HepG2 (cell line): ENCODE data around the gene MMP25. TPM values are rescaled to one million over a fixed set of nuclear protein-coding genes. Genes with fewer than 3 reads are reported as not detected.
A peak's percentile ranks its signal among the peaks of the same experiment; 100 is the strongest.

Experiments
- CAMTA2 ChIP-seq: sonication (generic); formaldehyde crosslinking; IDR thresholded peaks from 2 replicates; pipeline ENCODE4 v1.4.0; 2020; ENCODE audit warnings: mild to moderate bottlenecking, missing genetic modification reagents, borderline replicate concordance
- HMG20B ChIP-seq: conservative IDR thresholded peaks from 2 replicates; pipeline ENCODE4 v1.6.1; 2016; ENCODE audit warnings: missing genetic modification reagents, missing compliant biosample characterization
- HNRNPL ChIP-seq: fragments of 200-400 bp; formaldehyde crosslinking; IDR thresholded peaks from 2 replicates; pipeline ENCODE4 v1.6.1; 2017; ENCODE audit warnings: mild to moderate bottlenecking, low read depth, low read length
- HOXA3 ChIP-seq: sonication (generic); formaldehyde crosslinking; IDR thresholded peaks from 2 replicates; pipeline ENCODE4 v1.5.0; 2020; ENCODE audit warnings: missing genetic modification reagents
- MEIS1 ChIP-seq: sonication (generic); formaldehyde crosslinking; IDR thresholded peaks from 2 replicates; pipeline ENCODE4 v1.9.0; 2021; ENCODE audit warnings: mild to moderate bottlenecking, missing genetic modification reagents, moderate library complexity, borderline replicate concordance
- RCOR2 ChIP-seq: IDR thresholded peaks from 2 replicates; pipeline ENCODE4 v1.6.1; 2016; ENCODE audit warnings: missing biosample characterization, missing genetic modification reagents
- SALL1 ChIP-seq: sonication (generic); formaldehyde crosslinking; IDR thresholded peaks from 2 replicates; pipeline ENCODE4 v1.8.0; 2022; ENCODE audit warnings: mild to moderate bottlenecking, missing genetic modification reagents
- SOX6 ChIP-seq, 2 experiments: fragments of 450-650 bp in 1 of 2; sonication (generic) in 1 of 2; formaldehyde crosslinking in 1 of 2; IDR thresholded peaks; 2 replicates each; pipeline versions ENCODE4 v1.4.0 to v1.6.1; 2017 to 2020; ENCODE audit warnings: antibody characterized with exemption in 1 of 2, mild to moderate bottlenecking in 1 of 2, missing genetic modification reagents in 1 of 2
- SP140L ChIP-seq: sonication (generic); formaldehyde crosslinking; IDR thresholded peaks from 2 replicates; pipeline ENCODE4 v1.4.0; 2020; ENCODE audit warnings: missing genetic modification reagents, borderline replicate concordance
- TOPORS ChIP-seq: sonication (generic); formaldehyde crosslinking; IDR thresholded peaks from 2 replicates; pipeline ENCODE4 v1.8.0; 2023; ENCODE audit warnings: mild to moderate bottlenecking, missing genetic modification reagents
- ZBTB21 ChIP-seq: sonication (generic); formaldehyde crosslinking; IDR thresholded peaks from 2 replicates; pipeline ENCODE4 v1.4.0; 2020; ENCODE audit warnings: missing genetic modification reagents
- ZFP1 ChIP-seq: IDR thresholded peaks from 2 replicates; pipeline ENCODE4 v1.6.1; 2016
- ZNF367 ChIP-seq: sonication (generic); formaldehyde crosslinking; IDR thresholded peaks from 2 replicates; pipeline ENCODE4 v1.4.0; 2020; ENCODE audit warnings: missing genetic modification reagents, borderline replicate concordance
- ZNF530 ChIP-seq: sonication (generic); formaldehyde crosslinking; IDR thresholded peaks from 2 replicates; pipeline ENCODE4 v1.5.0; 2020; ENCODE audit warnings: low read depth, mild to moderate bottlenecking, missing genetic modification reagents
- ZNF570 ChIP-seq: sonication (generic); formaldehyde crosslinking; IDR thresholded peaks from 2 replicates; pipeline ENCODE4 v1.4.0; 2020; ENCODE audit warnings: mild to moderate bottlenecking, missing genetic modification reagents, borderline replicate concordance
- ZNF75D ChIP-seq: sonication (generic); formaldehyde crosslinking; IDR thresholded peaks from 2 replicates; pipeline ENCODE4 v1.8.1; 2023; ENCODE audit warnings: missing genetic modification reagents, mild to moderate bottlenecking, borderline replicate concordance
- ZNF761 ChIP-seq: sonication (generic); formaldehyde crosslinking; conservative IDR thresholded peaks from 2 replicates; pipeline ENCODE4 v1.4.0; 2020; ENCODE audit warnings: mild to moderate bottlenecking, missing genetic modification reagents
- ZNF83 ChIP-seq: sonication (generic); formaldehyde crosslinking; IDR thresholded peaks from 2 replicates; pipeline ENCODE4 v1.4.0; 2020; ENCODE audit warnings: missing genetic modification reagents, mild to moderate bottlenecking, borderline replicate concordance
- polyA plus RNA-seq, 8 experiments: library from polyadenylated mRNA; depleted of rRNA in 3 of 8; stranded (reverse) in 7 of 8; unstranded in 1 of 8; fragments of >200 nt; fragmentation: Illumina TruSeq in 4 of 8; extraction: Trizol in 4 of 8; gene quantifications; 2 replicates each; pipeline versions ENCODE4 v1.2.1 to v1.2.3, GENCODE V29; 2011 to 2016; ENCODE audit warnings: low read depth in 4 of 8, missing spikeins in 1 of 8, mixed read lengths in 1 of 8; ENCODE audit not compliant: insufficient read depth in 1 of 8
- total RNA-seq, 5 experiments: library from RNA; depleted of rRNA; stranded (reverse); fragments of >200 nt; fragmentation: Illumina TruSeq; extraction: Trizol; gene quantifications; 2 replicates each; pipeline ENCODE4 v1.2.3, GENCODE V29; 2016; ENCODE audit warnings: low read depth in 1 of 5
- TF ChIP-seq, protein P1 (sequence below): sonication (generic); formaldehyde crosslinking; IDR thresholded peaks from 2 replicates; pipeline ENCODE4 v1.8.0; 2022; ENCODE audit warnings: mild to moderate bottlenecking, missing genetic modification reagents; ENCODE audit not compliant: insufficient replicate concordance
- TF ChIP-seq, protein P2 (sequence below): sonication (generic); formaldehyde crosslinking; IDR thresholded peaks from 2 replicates; pipeline ENCODE4 v1.8.0; 2022; ENCODE audit warnings: mild to moderate bottlenecking, missing genetic modification reagents, borderline replicate concordance
- TF ChIP-seq, protein P3 (sequence below): IDR thresholded peaks from 2 replicates; pipeline ENCODE4 v1.6.1; 2012; ENCODE audit warnings: inconsistent platforms
- TF ChIP-seq, protein P4 (sequence below): sonication (generic); formaldehyde crosslinking; IDR thresholded peaks from 2 replicates; pipeline ENCODE4 v1.5.0; 2020; ENCODE audit warnings: mild to moderate bottlenecking, missing genetic modification reagents

MMP25 gene
- total and polyA plus RNA-seq, 2 of the 13 experiments (the other 11 are each of a cell fraction or from before 2014, with no cell fraction given) = 0.04 to 0.08 TPM

DNA sequence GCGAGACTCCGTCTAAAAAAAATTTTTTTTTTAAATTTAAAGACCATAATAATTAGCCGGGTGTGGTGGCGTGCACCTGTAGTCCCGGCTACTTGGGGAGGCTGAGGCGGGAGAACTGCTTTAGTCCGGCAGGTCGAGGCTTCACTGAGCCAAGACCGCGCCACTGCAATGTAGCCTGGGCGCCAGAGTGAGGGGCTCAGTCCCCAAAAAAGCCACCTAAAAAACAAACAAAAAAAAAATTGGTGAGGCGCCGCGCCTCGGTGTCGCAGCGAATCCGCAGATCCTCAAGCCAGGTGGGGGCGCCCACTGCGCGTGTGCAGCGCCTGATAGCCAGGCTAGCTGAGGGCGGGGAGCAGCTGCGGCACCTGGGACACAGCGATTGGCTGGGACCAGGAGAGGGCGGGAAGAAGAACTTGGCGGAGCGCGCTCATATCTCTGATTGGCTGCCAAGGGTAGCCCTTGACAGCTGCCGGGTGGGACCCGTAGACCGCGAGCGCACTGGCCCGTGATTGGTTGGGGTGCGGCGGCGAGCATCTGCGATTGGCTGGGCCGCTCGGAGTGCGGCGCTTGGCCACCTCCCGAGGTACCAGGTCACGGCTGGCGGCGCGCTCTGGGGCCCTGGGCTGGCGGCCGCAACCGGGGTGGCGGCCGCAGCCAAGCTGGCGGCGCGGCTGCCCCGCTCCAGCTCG is 42.6 kb upstream of the MMP25 start (continued):
- TF ChIP-seq, protein P1, sequence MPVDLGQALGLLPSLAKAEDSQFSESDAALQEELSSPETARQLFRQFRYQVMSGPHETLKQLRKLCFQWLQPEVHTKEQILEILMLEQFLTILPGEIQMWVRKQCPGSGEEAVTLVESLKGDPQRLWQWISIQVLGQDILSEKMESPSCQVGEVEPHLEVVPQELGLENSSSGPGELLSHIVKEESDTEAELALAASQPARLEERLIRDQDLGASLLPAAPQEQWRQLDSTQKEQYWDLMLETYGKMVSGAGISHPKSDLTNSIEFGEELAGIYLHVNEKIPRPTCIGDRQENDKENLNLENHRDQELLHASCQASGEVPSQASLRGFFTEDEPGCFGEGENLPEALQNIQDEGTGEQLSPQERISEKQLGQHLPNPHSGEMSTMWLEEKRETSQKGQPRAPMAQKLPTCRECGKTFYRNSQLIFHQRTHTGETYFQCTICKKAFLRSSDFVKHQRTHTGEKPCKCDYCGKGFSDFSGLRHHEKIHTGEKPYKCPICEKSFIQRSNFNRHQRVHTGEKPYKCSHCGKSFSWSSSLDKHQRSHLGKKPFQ (CRISPR knock-in tag) = no peak
- TF ChIP-seq, protein P2, sequence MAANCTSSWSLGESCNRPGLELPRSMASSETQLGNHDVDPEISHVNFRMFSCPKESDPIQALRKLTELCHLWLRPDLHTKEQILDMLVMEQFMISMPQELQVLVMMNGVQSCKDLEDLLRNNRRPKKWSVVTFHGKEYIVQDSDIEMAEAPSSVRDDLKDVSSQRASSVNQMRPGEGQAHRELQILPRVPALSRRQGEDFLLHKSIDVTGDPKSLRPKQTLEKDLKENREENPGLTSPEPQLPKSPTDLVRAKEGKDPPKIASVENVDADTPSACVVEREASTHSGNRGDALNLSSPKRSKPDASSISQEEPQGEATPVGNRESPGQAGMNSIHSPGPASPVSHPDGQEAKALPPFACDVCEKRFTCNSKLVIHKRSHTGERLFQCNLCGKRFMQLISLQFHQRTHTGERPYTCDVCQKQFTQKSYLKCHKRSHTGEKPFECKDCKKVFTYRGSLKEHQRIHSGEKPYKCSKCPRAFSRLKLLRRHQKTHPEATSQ (CRISPR knock-in tag) = no peak
- TF ChIP-seq SALL1 (CRISPR knock-in tag) (peak; percentile 83), HNRNPL (0 out of 2 replicates have a peak, but pooled peaks have one; percentile 50), HMG20B (CRISPR knock-in tag) (peak; percentile 91), RCOR2 (peak; percentile 41; the same call in 1 of the 2 replicates), ZNF530 (CRISPR knock-in tag) (no peak), ZNF570 (CRISPR knock-in tag) (no peak), SOX6 (IDR thresholded peaks at IDR 0.05) (no peak), SOX6 (CRISPR knock-in tag; IDR thresholded peaks at IDR 0.05) (peak; percentile 41; the same call in 1 of the 2 replicates), HOXA3 (CRISPR knock-in tag) (peak; percentile 48; the same call in 1 of the 2 replicates), ZNF367 (no peak), MEIS1 (CRISPR knock-in tag) (peak; percentile 93; the same call in 1 of the 2 replicates), TOPORS (CRISPR knock-in tag) (no peak), ZNF761 (no peak), ZNF75D (CRISPR knock-in tag) (no peak), CAMTA2 (CRISPR knock-in tag) (no peak), ZNF83 (CRISPR knock-in tag) (no peak), ZFP1 (no peak), ZBTB21 (CRISPR knock-in tag) (no peak), SP140L (CRISPR knock-in tag) (no peak)
- TF ChIP-seq, protein P3, sequence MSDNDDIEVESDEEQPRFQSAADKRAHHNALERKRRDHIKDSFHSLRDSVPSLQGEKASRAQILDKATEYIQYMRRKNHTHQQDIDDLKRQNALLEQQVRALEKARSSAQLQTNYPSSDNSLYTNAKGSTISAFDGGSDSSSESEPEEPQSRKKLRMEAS = peak; percentile 79
- TF ChIP-seq, protein P4, sequence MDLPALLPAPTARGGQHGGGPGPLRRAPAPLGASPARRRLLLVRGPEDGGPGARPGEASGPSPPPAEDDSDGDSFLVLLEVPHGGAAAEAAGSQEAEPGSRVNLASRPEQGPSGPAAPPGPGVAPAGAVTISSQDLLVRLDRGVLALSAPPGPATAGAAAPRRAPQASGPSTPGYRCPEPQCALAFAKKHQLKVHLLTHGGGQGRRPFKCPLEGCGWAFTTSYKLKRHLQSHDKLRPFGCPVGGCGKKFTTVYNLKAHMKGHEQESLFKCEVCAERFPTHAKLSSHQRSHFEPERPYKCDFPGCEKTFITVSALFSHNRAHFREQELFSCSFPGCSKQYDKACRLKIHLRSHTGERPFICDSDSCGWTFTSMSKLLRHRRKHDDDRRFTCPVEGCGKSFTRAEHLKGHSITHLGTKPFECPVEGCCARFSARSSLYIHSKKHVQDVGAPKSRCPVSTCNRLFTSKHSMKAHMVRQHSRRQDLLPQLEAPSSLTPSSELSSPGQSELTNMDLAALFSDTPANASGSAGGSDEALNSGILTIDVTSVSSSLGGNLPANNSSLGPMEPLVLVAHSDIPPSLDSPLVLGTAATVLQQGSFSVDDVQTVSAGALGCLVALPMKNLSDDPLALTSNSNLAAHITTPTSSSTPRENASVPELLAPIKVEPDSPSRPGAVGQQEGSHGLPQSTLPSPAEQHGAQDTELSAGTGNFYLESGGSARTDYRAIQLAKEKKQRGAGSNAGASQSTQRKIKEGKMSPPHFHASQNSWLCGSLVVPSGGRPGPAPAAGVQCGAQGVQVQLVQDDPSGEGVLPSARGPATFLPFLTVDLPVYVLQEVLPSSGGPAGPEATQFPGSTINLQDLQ (CRISPR knock-in tag) = peak; percentile 100
